ENCODE measurements around the gene RFXAP. TPM values are rescaled to one million over a fixed set of nuclear protein-coding genes. Genes with fewer than 3 reads are reported as not detected.
"Not testable (repeated sequence)": the region's sequence is repeated elsewhere in the genome, so short reads cannot be mapped to it uniquely, and the experiment has no call there.

The RFXAP gene
- total RNA-seq, 1 experiment from 2014 or later = 4.4 TPM

DNA sequence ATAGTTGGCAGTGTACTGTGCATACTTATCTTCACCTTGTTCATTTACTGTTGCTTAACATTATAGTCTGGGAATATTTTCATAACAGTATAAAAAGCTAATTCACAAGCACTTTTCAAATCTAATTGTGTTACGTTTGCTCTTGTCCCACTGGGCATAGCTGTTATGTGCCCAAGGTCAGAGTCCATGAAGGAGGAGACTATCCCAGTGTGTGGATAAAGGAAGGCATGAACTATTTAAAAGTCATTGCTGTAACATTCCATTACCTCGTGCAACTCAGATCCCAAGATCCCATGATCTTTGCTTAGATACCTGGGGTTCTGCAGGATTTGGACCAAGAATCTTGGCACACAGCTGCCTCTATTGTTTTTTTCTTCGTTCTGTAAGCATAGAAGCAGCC lies 35.1 kb upstream of the RFXAP start (continued):
- TF ChIP-seq, protein P1, sequence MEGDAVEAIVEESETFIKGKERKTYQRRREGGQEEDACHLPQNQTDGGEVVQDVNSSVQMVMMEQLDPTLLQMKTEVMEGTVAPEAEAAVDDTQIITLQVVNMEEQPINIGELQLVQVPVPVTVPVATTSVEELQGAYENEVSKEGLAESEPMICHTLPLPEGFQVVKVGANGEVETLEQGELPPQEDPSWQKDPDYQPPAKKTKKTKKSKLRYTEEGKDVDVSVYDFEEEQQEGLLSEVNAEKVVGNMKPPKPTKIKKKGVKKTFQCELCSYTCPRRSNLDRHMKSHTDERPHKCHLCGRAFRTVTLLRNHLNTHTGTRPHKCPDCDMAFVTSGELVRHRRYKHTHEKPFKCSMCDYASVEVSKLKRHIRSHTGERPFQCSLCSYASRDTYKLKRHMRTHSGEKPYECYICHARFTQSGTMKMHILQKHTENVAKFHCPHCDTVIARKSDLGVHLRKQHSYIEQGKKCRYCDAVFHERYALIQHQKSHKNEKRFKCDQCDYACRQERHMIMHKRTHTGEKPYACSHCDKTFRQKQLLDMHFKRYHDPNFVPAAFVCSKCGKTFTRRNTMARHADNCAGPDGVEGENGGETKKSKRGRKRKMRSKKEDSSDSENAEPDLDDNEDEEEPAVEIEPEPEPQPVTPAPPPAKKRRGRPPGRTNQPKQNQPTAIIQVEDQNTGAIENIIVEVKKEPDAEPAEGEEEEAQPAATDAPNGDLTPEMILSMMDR (IDR thresholded peaks at IDR 0.05 in 2 of 3, conservative IDR thresholded peaks at IDR 0.05 in 1 of 3; ENCODE audit: borderline replicate concordance in 1 of 3, insufficient read depth in 1 of 3, low read depth in 2 of 3, low read length in 2 of 3) = no peak
- no peak for TF ChIP-seq CBX3 (IDR thresholded peaks at IDR 0.05; ENCODE audit: low read depth)

DNA sequence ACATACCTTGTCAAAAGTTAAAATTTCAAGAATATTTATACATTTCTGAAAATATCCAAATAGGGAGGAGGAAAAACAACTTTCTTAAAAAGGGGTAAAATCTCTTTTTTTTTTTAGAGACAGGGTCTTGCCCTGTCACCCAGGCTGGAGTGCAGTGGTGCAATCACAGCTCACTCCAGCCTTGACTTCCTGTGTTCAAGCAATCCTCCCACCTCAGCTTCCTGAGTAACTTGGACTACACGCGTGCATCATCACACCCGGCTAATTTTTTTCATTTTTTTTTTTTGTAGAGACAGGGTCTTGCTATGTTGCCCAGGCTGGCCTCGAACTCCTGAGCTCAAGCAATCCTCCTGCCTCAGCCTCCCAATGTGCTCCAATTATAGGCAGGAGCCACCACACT lies 32.8 kb upstream of the RFXAP start:
- RAD21 ChIA-PET (ENCODE audit: low non-redundant PET in 1 of 2, low total read pairs in 2 of 2, uncharacterized antibody in 2 of 2, unreplicated experiment in 2 of 2); H3K9ac ChIP-seq (ENCODE audit: low read length); intact Hi-C loops (cut with micrococcal nuclease); H2AFZ ChIP-seq (ENCODE audit: low read depth, low read length, poor library complexity, severe bottlenecking); H4K20me1 ChIP-seq (ENCODE audit: insufficient read depth); H3K4me2 ChIP-seq (ENCODE audit: low read length); H3K4me3 ChIP-seq (replicated peaks in 1 of 2; ENCODE audit: low read depth in 1 of 2, low read length in 2 of 2); DNase-seq (ENCODE audit: low read depth, low spot score); ATAC-seq; H3K27me3 ChIP-seq (ENCODE audit: insufficient read depth, low read length); H3K9me2 ChIP-seq (ENCODE audit: insufficient read depth); H3K79me2 ChIP-seq (ENCODE audit: insufficient read depth, low read length); BruUV-seq (replicated peaks); H3K36me3 ChIP-seq (ENCODE audit: control insufficient read depth in 1 of 2, insufficient read depth in 2 of 2, low read length in 2 of 2); H3K27ac ChIP-seq (ENCODE audit: low read depth, low read length); H3K9me3 ChIP-seq (ENCODE audit: control insufficient read depth in 1 of 2, insufficient read depth in 1 of 2, low read depth in 1 of 2, low read length in 2 of 2); POLR2A ChIA-PET; CTCF ChIA-PET: not testable (repeated sequence)
- peaks cover 0 to 12% of the 10 kb centered on the region in 2 experiments; a peak in 2 of 4 replicates for H3K4me1 ChIP-seq (ENCODE audit: control insufficient read depth in 1 of 2, insufficient read depth in 2 of 2, low read length in 2 of 2)

DNA sequence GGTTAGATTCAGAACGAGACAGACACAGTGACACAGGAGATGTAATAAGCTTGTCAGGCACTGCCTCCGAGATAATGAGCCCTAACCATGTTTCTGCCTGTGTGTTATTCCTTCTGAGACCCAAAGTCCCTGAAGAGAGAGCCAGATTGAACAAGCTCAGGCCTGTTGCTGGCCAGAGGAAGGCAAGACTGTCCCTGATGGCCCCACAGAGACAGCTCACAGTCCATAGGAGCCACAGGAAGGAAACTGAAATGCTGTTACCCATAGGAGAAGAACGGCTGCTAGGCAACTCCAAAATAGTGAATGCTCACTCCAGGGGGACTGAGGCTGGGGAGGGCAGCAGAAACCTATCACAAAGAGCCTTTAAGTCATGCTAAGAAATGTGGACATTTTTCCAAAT lies 31.8 kb upstream of the RFXAP start:
- ChIA-PET POLR2A (no interaction called here), CTCF (no interaction called here), RAD21 (ENCODE audit: low non-redundant PET in 1 of 2, low total read pairs in 2 of 2, uncharacterized antibody in 2 of 2, unreplicated experiment in 2 of 2) (no interaction called here)
- no TSS peak for BruUV-seq (replicated peaks)
- no peak overlapping the region for H3K9ac ChIP-seq (ENCODE audit: low read length)
- H3K27ac ChIP-seq (ENCODE audit: low read depth, low read length) = no peak overlapping the region
- H3K4me1 ChIP-seq (ENCODE audit: control insufficient read depth in 1 of 2, insufficient read depth in 2 of 2, low read length in 2 of 2) = peaks cover 0 to 12% of the 10 kb centered on the region in 2 experiments; a peak in 2 of 4 replicates
- H3K36me3 ChIP-seq (ENCODE audit: control insufficient read depth in 1 of 2, insufficient read depth in 2 of 2, low read length in 2 of 2) = no peaks in the 10 kb centered on the region
- no peak overlapping the region for H3K4me2 ChIP-seq (ENCODE audit: low read length)
- H3K27me3 ChIP-seq (ENCODE audit: insufficient read depth, low read length) = no peaks in the 10 kb centered on the region
- no peak overlapping the region for H2AFZ ChIP-seq (ENCODE audit: low read depth, low read length, poor library complexity, severe bottlenecking)
- H4K20me1 ChIP-seq (ENCODE audit: insufficient read depth) = no peaks in the 10 kb centered on the region
- H3K9me3 ChIP-seq (ENCODE audit: control insufficient read depth in 1 of 2, insufficient read depth in 1 of 2, low read depth in 1 of 2, low read length in 2 of 2) = no peaks in the 10 kb centered on the region
- intact Hi-C loops (cut with micrococcal nuclease) = no loop called here
- DNase-seq (ENCODE audit: low read depth, low spot score) = no peak
- H3K9me2 ChIP-seq (ENCODE audit: insufficient read depth) = no peaks in the 10 kb centered on the region
- no peak for ATAC-seq
- no peaks in the 10 kb centered on the region for H3K79me2 ChIP-seq (ENCODE audit: insufficient read depth, low read length)
- no peak overlapping the region for H3K4me3 ChIP-seq (replicated peaks in 1 of 2; ENCODE audit: low read depth in 1 of 2, low read length in 2 of 2)
- no peak for TF ChIP-seq CBX3 (IDR thresholded peaks at IDR 0.05; ENCODE audit: low read depth)
- TF ChIP-seq, protein P2, sequence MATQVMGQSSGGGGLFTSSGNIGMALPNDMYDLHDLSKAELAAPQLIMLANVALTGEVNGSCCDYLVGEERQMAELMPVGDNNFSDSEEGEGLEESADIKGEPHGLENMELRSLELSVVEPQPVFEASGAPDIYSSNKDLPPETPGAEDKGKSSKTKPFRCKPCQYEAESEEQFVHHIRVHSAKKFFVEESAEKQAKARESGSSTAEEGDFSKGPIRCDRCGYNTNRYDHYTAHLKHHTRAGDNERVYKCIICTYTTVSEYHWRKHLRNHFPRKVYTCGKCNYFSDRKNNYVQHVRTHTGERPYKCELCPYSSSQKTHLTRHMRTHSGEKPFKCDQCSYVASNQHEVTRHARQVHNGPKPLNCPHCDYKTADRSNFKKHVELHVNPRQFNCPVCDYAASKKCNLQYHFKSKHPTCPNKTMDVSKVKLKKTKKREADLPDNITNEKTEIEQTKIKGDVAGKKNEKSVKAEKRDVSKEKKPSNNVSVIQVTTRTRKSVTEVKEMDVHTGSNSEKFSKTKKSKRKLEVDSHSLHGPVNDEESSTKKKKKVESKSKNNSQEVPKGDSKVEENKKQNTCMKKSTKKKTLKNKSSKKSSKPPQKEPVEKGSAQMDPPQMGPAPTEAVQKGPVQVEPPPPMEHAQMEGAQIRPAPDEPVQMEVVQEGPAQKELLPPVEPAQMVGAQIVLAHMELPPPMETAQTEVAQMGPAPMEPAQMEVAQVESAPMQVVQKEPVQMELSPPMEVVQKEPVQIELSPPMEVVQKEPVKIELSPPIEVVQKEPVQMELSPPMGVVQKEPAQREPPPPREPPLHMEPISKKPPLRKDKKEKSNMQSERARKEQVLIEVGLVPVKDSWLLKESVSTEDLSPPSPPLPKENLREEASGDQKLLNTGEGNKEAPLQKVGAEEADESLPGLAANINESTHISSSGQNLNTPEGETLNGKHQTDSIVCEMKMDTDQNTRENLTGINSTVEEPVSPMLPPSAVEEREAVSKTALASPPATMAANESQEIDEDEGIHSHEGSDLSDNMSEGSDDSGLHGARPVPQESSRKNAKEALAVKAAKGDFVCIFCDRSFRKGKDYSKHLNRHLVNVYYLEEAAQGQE (IDR thresholded peaks at IDR 0.05; ENCODE audit: low read depth) = no peak
- TF ChIP-seq RAD21 (IDR thresholded peaks at IDR 0.05; ENCODE audit: low read depth) = no peak
- TF ChIP-seq ZFX (IDR thresholded peaks at IDR 0.05) = no peak
- no peak for TF ChIP-seq FOSL1 (IDR thresholded peaks at IDR 0.05; ENCODE audit: low read depth)
- TF ChIP-seq CEBPB (IDR thresholded peaks at IDR 0.05; ENCODE audit: low read depth) = no peak
- no peak for TF ChIP-seq EZH2phosphoT487 (IDR thresholded peaks at IDR 0.05; ENCODE audit: borderline replicate concordance)
- TF ChIP-seq POLR2AphosphoS5 (IDR thresholded peaks at IDR 0.05; ENCODE audit: low read depth, low read length) = no peak
- TF ChIP-seq EGR1 (IDR thresholded peaks at IDR 0.05; ENCODE audit: low read depth) = no peak
- TF ChIP-seq, protein P1 (IDR thresholded peaks at IDR 0.05 in 2 of 3, conservative IDR thresholded peaks at IDR 0.05 in 1 of 3; ENCODE audit: borderline replicate concordance in 1 of 3, insufficient read depth in 1 of 3, low read depth in 2 of 3, low read length in 2 of 3) = no peak

All from HCT116 (cell line).